A549 (cell line): ENCODE results near the gene LCN15. TPM values are rescaled to one million over a fixed set of nuclear protein-coding genes. Genes with fewer than 3 reads are reported as not detected.

Source experiments
- ATAC-seq, 2 experiments: fragments of 200-7000 bp in 1 of 2; fragments of >200 bp in 1 of 2; cut with Nextera tagmentation in 1 of 2; cut with Tn5 transposase in 1 of 2; 3 replicates each; pipeline versions ENCODE4 v1.8.0 to v1.9.1; 2018 to 2020; ENCODE audit warnings: mild to moderate bottlenecking in 1 of 2, moderate library complexity in 1 of 2
- CTCF ChIA-PET: fragments of 300-600 bp; sonication (Branson Sonifier 250); formaldehyde crosslinking; extraction: SDS; loops from one replicate; lab custom pipeline; 2021; ENCODE audit warnings: antibody characterized with exemption, inconsistent platforms; lab: Yijun Ruan, JAX
- POLR2A ChIA-PET: fragments of 350-600 bp; formaldehyde crosslinking; extraction: SDS; loops from one replicate; lab custom pipeline; 2021; ENCODE audit warnings: antibody characterized with exemption, inconsistent platforms; lab: Yijun Ruan, JAX
- DNase-seq, 2 experiments: peaks; one replicate each; pipeline versions ENCODE4 v3.0.0 to v3.0.0-alpha.2; 2011 to 2016; ENCODE audit warnings: low read depth in 1 of 2, low spot score in 1 of 2
- FAIRE-seq: peaks from 2 replicates; lab custom pipeline; 2011; peaks lifted over from hg19 to GRCh38; lab: Jason Lieb, UNC
- H3K27ac ChIP-seq, 2 experiments: fragments of >200 bp; sonication (Bioruptor Twin); formaldehyde crosslinking; 3 replicates each; pipeline ENCODE4 v1.5.1; 2016 to 2017
- H3K4me1 ChIP-seq: fragments of >200 bp; sonication (Bioruptor Twin); formaldehyde crosslinking; 3 replicates; pipeline ENCODE4 v1.6.1; 2016
- H3K4me2 ChIP-seq: fragments of >200 bp; sonication (Bioruptor Twin); formaldehyde crosslinking; 3 replicates; pipeline ENCODE4 v1.6.1; 2016
- H3K4me3 ChIP-seq: fragments of >200 bp; sonication (Bioruptor Twin); formaldehyde crosslinking; 3 replicates; pipeline ENCODE4 v1.5.1; 2016
- H3K9me3 ChIP-seq: fragments of >200 bp; sonication (Bioruptor Twin); formaldehyde crosslinking; 3 replicates; pipeline ENCODE4 v1.6.1; 2016
- CHD2 ChIP-seq: fragments of 150-350 bp; IDR thresholded peaks from 2 replicates; pipeline ENCODE4 v1.6.1; 2014; ENCODE audit warnings: low read length; ENCODE audit not compliant: partially characterized antibody
- EHMT2 ChIP-seq: fragments of 200-600 bp; sonication (generic); IDR thresholded peaks from 2 replicates; pipeline ENCODE4 v1.6.1; 2016; ENCODE audit warnings: antibody characterized with exemption, low read depth, mild to moderate bottlenecking, moderate library complexity
- ESRRA ChIP-seq: fragments of 150-350 bp; IDR thresholded peaks from 2 replicates; pipeline ENCODE4 v1.6.1; 2014; ENCODE audit warnings: mild to moderate bottlenecking, low read length, borderline replicate concordance
- HEYL ChIP-seq: fragments of 250-450 bp; sonication (Bioruptor Pico); IDR thresholded peaks from 2 replicates; pipeline ENCODE4 v1.8.0; 2021; ENCODE audit warnings: mild to moderate bottlenecking, moderate library complexity
- HOXA7 ChIP-seq: fragments of 250-450 bp; sonication (Bioruptor Pico); IDR thresholded peaks from 2 replicates; pipeline ENCODE4 v1.5.0; 2020; ENCODE audit warnings: mild to moderate bottlenecking, moderate library complexity
- HOXB5 ChIP-seq: fragments of 250-450 bp; sonication (Bioruptor Pico); IDR thresholded peaks from 2 replicates; pipeline ENCODE4 v1.5.0; 2020; ENCODE audit warnings: mild to moderate bottlenecking, moderate library complexity
- KDM1A ChIP-seq: fragments of 200-600 bp; sonication (generic); IDR thresholded peaks from 2 replicates; pipeline ENCODE4 v1.6.1; 2016; ENCODE audit warnings: low read depth, mild to moderate bottlenecking
- KDM5A ChIP-seq: fragments of 200-600 bp; sonication (generic); IDR thresholded peaks from 2 replicates; pipeline ENCODE4 v1.6.1; 2016; ENCODE audit warnings: antibody characterized with exemption, mild to moderate bottlenecking
- MAFK ChIP-seq: fragments of 450-650 bp; IDR thresholded peaks from 2 replicates; pipeline ENCODE4 v1.6.1; 2014; ENCODE audit not compliant: partially characterized antibody
- MAZ ChIP-seq: fragments of 150-350 bp; IDR thresholded peaks from 2 replicates; pipeline ENCODE4 v1.6.1; 2014; ENCODE audit warnings: antibody characterized with exemption, low read depth, low read length, borderline replicate concordance
- RARB ChIP-seq: fragments of 250-450 bp; sonication (Bioruptor Pico); IDR thresholded peaks from 2 replicates; pipeline ENCODE4 v1.8.0; 2021; ENCODE audit warnings: mild to moderate bottlenecking, moderate library complexity
- RFX5 ChIP-seq: fragments of 450-650 bp; IDR thresholded peaks from 2 replicates; pipeline ENCODE4 v1.7.1; 2014; ENCODE audit warnings: antibody characterized with exemption, mild to moderate bottlenecking, moderate library complexity
- TFCP2L1 ChIP-seq: fragments of 250-450 bp; sonication (Bioruptor Pico); IDR thresholded peaks from 2 replicates; pipeline ENCODE4 v1.5.0; 2021; ENCODE audit warnings: mild to moderate bottlenecking
- WGBS: methylation state at CpG from one replicate; pipeline ENCODE4 v1.1.6; 2017; ENCODE audit errors: missing lambda C conversion rate; 5-methylcytosine and 5-hydroxymethylcytosine counted together
- polyA plus RNA-seq, 4 experiments: library from polyadenylated mRNA; depleted of rRNA in 3 of 4; stranded (reverse); fragments of >200 nt; fragmentation: RNase III in 1 of 4; extraction: RNeasy Plus Mini Kit Qiagen cat#74134 plus additional on column Dnase treatment in 1 of 4; gene quantifications; 2 replicates in 3 of 4; 3 replicates in 1 of 4; pipeline ENCODE4 v1.2.3, GENCODE V29; 2011 to 2017
- TF ChIP-seq, protein P1 (sequence below): fragments of >200 bp; sonication (Bioruptor Twin); formaldehyde crosslinking; IDR thresholded peaks from 3 replicates; pipeline ENCODE4 v1.6.1; 2016
- TF ChIP-seq, protein P2 (sequence below): IDR thresholded peaks from 2 replicates; pipeline ENCODE4 v1.6.1; 2012
- TF ChIP-seq, protein P3 (sequence below): fragments of 250-450 bp; sonication (Bioruptor Pico); IDR thresholded peaks from 2 replicates; pipeline ENCODE4 v1.5.0; 2021; ENCODE audit warnings: mild to moderate bottlenecking, moderate library complexity, borderline replicate concordance
- TF ChIP-seq, protein P4 (sequence below): IDR thresholded peaks from 2 replicates; pipeline ENCODE4 v1.6.1; 2012
- TF ChIP-seq, protein P5 (sequence below): fragments of 150-350 bp; IDR thresholded peaks from 2 replicates; pipeline ENCODE4 v1.6.1; 2014; ENCODE audit warnings: low read depth, mild to moderate bottlenecking, low read length
- TF ChIP-seq, protein P6 (sequence below): fragments of 450-650 bp; IDR thresholded peaks from 2 replicates; pipeline ENCODE4 v1.6.1; 2014; ENCODE audit warnings: antibody characterized with exemption

Gene LCN15
- polyA plus RNA-seq, 2 of the 4 experiments (the other 2 are of a cell fraction) = 0.09 to 0.10 TPM

DNA sequence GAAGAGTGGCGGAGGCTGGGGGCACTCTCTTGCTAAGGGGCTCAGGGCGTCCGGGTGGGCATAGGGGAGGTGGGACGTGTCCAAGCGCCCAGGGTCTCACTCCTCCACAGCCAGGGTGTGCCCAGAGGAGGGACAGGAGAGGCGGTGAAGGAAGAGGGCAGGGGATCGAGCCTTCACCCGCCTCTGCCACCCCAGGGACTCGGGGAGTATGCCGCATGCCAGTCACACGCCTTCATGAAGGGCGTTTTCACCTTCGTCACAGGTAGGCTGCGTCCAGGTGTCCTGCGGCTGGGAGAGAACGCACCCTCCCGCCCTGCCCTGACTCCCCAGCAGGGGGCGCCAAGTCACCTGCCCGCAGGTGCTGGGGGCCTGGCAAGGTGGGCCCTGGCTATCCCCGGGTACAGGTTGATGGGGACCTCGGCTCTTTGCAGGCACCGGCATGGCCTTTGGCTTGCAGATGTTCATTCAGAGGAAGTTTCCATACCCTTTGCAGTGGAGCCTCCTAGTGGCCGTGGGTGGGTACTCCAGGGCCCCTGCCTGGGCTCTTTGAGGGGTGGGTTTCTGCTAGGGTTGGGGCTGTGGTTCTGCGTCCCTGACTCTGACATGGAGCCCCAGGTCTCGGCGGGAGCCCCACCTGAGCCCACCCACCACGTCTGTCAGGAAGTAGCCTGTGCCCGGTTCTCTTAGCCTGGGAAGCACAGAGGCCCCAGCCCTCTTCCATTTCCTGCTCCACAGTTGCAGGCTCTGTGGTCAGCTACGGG, 27.4 kb upstream of the LCN15 start (continued):
- TF ChIP-seq, protein P1, sequence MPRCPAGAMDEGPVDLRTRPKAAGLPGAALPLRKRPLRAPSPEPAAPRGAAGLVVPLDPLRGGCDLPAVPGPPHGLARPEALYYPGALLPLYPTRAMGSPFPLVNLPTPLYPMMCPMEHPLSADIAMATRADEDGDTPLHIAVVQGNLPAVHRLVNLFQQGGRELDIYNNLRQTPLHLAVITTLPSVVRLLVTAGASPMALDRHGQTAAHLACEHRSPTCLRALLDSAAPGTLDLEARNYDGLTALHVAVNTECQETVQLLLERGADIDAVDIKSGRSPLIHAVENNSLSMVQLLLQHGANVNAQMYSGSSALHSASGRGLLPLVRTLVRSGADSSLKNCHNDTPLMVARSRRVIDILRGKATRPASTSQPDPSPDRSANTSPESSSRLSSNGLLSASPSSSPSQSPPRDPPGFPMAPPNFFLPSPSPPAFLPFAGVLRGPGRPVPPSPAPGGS = 0 out of 3 replicates have a peak, but pooled peaks have one; percentile 23
- TF ChIP-seq RFX5 = no peak
- TF ChIP-seq KDM1A = no peak
- TF ChIP-seq, protein P2, sequence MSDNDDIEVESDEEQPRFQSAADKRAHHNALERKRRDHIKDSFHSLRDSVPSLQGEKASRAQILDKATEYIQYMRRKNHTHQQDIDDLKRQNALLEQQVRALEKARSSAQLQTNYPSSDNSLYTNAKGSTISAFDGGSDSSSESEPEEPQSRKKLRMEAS = no peak; the same call in 1 of the 2 replicates
- TF ChIP-seq EHMT2 = no peak
- TF ChIP-seq, protein P3, sequence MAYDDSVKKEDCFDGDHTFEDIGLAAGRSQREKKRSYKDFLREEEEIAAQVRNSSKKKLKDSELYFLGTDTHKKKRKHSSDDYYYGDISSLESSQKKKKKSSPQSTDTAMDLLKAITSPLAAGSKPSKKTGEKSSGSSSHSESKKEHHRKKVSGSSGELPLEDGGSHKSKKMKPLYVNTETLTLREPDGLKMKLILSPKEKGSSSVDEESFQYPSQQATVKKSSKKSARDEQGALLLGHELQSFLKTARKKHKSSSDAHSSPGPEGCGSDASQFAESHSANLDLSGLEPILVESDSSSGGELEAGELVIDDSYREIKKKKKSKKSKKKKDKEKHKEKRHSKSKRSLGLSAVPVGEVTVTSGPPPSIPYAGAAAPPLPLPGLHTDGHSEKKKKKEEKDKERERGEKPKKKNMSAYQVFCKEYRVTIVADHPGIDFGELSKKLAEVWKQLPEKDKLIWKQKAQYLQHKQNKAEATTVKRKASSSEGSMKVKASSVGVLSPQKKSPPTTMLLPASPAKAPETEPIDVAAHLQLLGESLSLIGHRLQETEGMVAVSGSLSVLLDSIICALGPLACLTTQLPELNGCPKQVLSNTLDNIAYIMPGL = 0 out of 2 replicates have a peak, but pooled peaks have one; percentile 26
- TF ChIP-seq, protein P4, sequence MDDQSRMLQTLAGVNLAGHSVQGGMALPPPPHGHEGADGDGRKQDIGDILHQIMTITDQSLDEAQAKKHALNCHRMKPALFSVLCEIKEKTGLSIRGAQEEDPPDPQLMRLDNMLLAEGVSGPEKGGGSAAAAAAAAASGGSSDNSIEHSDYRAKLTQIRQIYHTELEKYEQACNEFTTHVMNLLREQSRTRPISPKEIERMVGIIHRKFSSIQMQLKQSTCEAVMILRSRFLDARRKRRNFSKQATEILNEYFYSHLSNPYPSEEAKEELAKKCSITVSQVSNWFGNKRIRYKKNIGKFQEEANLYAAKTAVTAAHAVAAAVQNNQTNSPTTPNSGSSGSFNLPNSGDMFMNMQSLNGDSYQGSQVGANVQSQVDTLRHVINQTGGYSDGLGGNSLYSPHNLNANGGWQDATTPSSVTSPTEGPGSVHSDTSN = no peak
- TF ChIP-seq RARB (CRISPR knock-in tag) = no peak
- TF ChIP-seq KDM5A = no peak
- TF ChIP-seq ESRRA = no peak

DNA sequence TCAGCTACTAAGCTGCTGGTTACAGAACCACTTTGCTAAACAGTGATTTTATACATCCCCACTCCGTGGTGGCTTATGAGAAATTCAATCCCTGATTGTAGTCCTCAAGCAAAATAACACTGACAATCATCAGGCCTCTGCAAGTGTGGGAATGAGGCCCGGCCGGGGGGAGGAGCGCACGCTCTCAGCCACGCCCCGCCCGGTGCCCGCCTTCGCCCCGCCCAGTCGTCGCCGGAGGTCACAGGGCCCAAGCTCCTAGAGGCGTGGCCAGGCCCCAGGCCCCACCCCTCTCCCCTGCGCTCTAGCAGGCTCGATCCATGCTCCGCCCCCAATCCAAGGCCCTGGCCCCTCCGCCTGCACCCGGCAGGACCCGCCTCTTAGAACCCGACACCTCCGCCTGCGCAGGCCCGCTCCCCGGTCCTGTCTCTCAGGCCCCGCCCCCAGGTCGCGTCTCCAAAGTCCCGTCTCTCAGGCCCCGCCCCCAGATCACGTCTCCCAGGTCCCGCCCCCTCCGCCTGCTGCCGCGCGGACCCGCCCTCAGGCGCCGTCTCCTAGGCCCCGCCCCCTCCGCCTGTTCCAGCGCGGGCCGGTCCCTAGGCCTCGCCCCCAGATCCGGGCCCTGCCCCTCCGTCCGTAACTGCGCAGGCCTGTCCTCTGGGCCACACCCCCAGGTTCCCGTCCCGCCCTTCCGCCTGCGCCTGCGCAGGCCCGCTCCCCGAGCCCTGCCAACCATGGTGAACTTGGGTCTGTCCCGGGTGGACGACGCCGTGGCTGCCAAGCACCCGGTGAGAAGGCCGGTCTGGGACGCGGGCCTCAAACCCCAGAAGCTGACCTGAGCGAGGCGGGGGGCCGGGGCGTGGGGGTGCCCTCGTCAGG, 26.6 kb upstream of the LCN15 start, which contains the start of gene TMEM141:
Gene TMEM141 (plus strand): TSS at position 705 of the 876 bp plus-strand sequence. CDS start 27 bp downstream, at position 732.
- WGBS = 0% methylated on average over 10 of the region's 70 CpGs
- H3K4me1 ChIP-seq = peaks cover 45% of the 10 kb centered on the region
- DNase-seq (peak; percentile 90 to 100), FAIRE-seq (no peak), ATAC-seq (peak; percentile 85 to 90)
- peak within 1 kb of the TSS; percentile 91 to 94 for H3K27ac ChIP-seq
- ChIA-PET POLR2A (interaction anchor here (0.8 to 1.0 kb wide), 6 partner anchors 10 to 264 kb away, joined by 3 to 10 read pairs (median 4); no protein-coding TSS in a partner anchor), CTCF (interaction anchor here (0.6 to 26.2 kb wide), 6 partner anchors 14 to 245 kb away, joined by 3 to 625 read pairs (median 6); partner anchors contain the start of genes LCN15, LCN8 and RABL6)
- H3K4me3 ChIP-seq = peak within 1 kb of the TSS; percentile 88
- no peaks in the 10 kb centered on the region for H3K9me3 ChIP-seq
- H3K4me2 ChIP-seq = peak within 1 kb of the TSS; percentile 93
- TF ChIP-seq HEYL (CRISPR knock-in tag) (no peak), TFCP2L1 (CRISPR knock-in tag) (no peak), MAZ (no peak), KDM1A (no peak), KDM5A (no peak), MAFK (no peak), ESRRA (no peak), RFX5 (no peak), CHD2 (no peak), HOXB5 (no peak), EHMT2 (no peak), HOXA7 (no peak)
- TF ChIP-seq, protein P5, sequence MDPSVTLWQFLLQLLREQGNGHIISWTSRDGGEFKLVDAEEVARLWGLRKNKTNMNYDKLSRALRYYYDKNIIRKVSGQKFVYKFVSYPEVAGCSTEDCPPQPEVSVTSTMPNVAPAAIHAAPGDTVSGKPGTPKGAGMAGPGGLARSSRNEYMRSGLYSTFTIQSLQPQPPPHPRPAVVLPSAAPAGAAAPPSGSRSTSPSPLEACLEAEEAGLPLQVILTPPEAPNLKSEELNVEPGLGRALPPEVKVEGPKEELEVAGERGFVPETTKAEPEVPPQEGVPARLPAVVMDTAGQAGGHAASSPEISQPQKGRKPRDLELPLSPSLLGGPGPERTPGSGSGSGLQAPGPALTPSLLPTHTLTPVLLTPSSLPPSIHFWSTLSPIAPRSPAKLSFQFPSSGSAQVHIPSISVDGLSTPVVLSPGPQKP = no peak
- TF ChIP-seq, protein P2 = peak; percentile 64; the same call in 1 of the 2 replicates
- TF ChIP-seq, protein P6, sequence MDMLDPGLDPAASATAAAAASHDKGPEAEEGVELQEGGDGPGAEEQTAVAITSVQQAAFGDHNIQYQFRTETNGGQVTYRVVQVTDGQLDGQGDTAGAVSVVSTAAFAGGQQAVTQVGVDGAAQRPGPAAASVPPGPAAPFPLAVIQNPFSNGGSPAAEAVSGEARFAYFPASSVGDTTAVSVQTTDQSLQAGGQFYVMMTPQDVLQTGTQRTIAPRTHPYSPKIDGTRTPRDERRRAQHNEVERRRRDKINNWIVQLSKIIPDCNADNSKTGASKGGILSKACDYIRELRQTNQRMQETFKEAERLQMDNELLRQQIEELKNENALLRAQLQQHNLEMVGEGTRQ = 0 out of 2 replicates have a peak, but pooled peaks have one; percentile 25
- TF ChIP-seq, protein P4 = no peak
- TF ChIP-seq, protein P3 = no peak
